Peyer's patch (tissue), 4 donors: ENCODE data around the gene TBC1D17.

Source experiments
- POLR2A ChIP-seq, 2 donors: fragments of 450-650 bp; IDR thresholded peaks; one replicate each; pipeline ENCODE4 v1.5.1; 2017; ENCODE audit warnings: antibody characterized with exemption in 2 of 2, mild to moderate bottlenecking in 2 of 2, moderate library complexity in 2 of 2
- TF ChIP-seq, protein P1 (sequence below), 6 experiments: fragments of 450-650 bp in 4 of 6; fragments of 200-600 bp in 2 of 6; sonication (generic) in 1 of 6; IDR thresholded peaks; one replicate each; pipeline ENCODE4 v1.5.1; 2017 to 2019; ENCODE audit warnings: antibody characterized with exemption in 6 of 6, mild to moderate bottlenecking in 3 of 6, moderate library complexity in 1 of 6

DNA sequence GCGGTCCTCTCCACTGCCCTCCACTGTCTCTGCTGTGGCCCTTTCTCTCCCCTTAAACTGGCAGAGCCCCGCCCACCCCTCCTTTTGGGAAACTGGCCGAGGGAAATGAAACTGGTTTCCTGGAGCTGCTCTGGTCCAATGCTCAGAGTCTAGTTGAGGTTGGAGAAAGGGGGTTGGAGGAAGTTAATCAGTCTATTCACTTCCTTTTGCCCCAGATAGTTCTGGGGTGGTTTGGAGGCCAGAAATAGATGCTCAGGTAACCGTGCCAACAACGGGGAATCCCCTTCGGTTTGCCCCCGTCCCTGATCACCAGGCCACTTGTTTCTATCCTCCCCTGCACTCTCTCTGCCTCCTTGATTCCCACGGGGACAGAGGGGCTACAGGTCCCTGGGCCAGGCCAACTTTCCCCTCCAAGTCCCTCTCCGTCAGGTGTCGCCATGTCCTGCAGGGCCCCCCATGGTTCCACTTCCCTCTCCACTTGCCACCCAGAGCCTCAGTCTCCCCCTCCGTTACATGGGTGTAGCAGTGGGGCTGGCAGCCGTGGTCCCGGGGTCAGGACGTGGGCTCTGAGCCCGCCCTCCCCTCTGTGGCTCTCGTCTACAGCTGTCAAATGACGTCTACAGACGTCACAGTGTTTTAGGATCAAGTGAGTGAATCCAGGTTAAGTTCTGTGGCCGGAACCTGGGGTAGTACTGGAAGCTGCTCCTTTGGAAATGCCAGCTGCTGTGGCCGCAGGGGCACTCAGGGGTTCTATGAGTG is 19.5 kb downstream of the TBC1D17 start, which contains the start of gene IL4I1:
- TF ChIP-seq POLR2A (IDR thresholded peaks at IDR 0.05) = no peak
- TF ChIP-seq, protein P1, sequence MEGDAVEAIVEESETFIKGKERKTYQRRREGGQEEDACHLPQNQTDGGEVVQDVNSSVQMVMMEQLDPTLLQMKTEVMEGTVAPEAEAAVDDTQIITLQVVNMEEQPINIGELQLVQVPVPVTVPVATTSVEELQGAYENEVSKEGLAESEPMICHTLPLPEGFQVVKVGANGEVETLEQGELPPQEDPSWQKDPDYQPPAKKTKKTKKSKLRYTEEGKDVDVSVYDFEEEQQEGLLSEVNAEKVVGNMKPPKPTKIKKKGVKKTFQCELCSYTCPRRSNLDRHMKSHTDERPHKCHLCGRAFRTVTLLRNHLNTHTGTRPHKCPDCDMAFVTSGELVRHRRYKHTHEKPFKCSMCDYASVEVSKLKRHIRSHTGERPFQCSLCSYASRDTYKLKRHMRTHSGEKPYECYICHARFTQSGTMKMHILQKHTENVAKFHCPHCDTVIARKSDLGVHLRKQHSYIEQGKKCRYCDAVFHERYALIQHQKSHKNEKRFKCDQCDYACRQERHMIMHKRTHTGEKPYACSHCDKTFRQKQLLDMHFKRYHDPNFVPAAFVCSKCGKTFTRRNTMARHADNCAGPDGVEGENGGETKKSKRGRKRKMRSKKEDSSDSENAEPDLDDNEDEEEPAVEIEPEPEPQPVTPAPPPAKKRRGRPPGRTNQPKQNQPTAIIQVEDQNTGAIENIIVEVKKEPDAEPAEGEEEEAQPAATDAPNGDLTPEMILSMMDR (IDR thresholded peaks at IDR 0.05) = no peak
